K562 (cell line): ENCODE results near the gene CCNL1. TPM values are rescaled to one million over a fixed set of nuclear protein-coding genes. Genes with fewer than 3 reads are reported as not detected.

Source experiments
- ATAC-seq: fragments of 200-7000 bp; cut with Tn5 transposase; 3 replicates; pipeline ENCODE4 v1.9.1; 2020; ENCODE audit warnings: moderate library complexity
- BruUV-seq: library from RNA; stranded (reverse); fragments of 400-500 nt; replicated peaks from 2 replicates; lab custom pipeline; 2021; lab: Mats Ljungman, UMichigan
- CTCF ChIA-PET: fragments of 300-600 bp; formaldehyde crosslinking; extraction: SDS; loops from one replicate; lab custom pipeline; 2021; ENCODE audit warnings: low intra/inter-chr PET ratio; lab: Yijun Ruan, JAX
- POLR2A ChIA-PET: fragments of 300-600, 350-650 bp; sonication (Branson Sonifier 250); formaldehyde crosslinking; extraction: SDS; loops from one replicate; lab custom pipeline; 2021; ENCODE audit warnings: antibody characterized with exemption, inconsistent platforms; lab: Yijun Ruan, JAX
- DNase-seq, 4 experiments: peaks; one replicate each; pipeline versions ENCODE4 v3.0.0 to v3.0.0-alpha.2; 2011 to 2018; ENCODE audit warnings: low spot score in 3 of 4, mixed read lengths in 3 of 4; ENCODE audit errors: extremely low read depth in 1 of 4
- FAIRE-seq: peaks from 2 replicates; lab custom pipeline; 2011; peaks lifted over from hg19 to GRCh38; lab: Jason Lieb, UNC
- H2AFZ ChIP-seq: 2 replicates; pipeline ENCODE4 v1.6.0; 2011; ENCODE audit warnings: low read depth, low read length, control low read depth, inconsistent platforms
- H3K27ac ChIP-seq: fragments of 200-600 bp; 3 replicates; pipeline ENCODE4 v1.8.0; 2011; ENCODE audit warnings: low read depth, mild to moderate bottlenecking, control low read depth, inconsistent platforms, low read length, moderate library complexity, mixed read lengths; ENCODE audit errors: extremely low read depth
- H3K27me3 ChIP-seq, 2 experiments: fragments of 300-600 bp in 1 of 2; 2 replicates in 1 of 2; 3 replicates in 1 of 2; pipeline versions ENCODE4 v1.6.0 to v1.8.0; 2011; ENCODE audit warnings: inconsistent platforms in 2 of 2, low read length in 2 of 2, mild to moderate bottlenecking in 1 of 2, mixed read lengths in 1 of 2, moderate library complexity in 1 of 2; ENCODE audit not compliant: control insufficient read depth in 2 of 2, insufficient read depth in 2 of 2
- H3K36me3 ChIP-seq: fragments of 300-600 bp; 3 replicates; pipeline ENCODE4 v1.8.0; 2011; ENCODE audit warnings: mild to moderate bottlenecking, low read length, inconsistent platforms; ENCODE audit not compliant: control insufficient read depth, insufficient read depth
- H3K4me1 ChIP-seq, 2 experiments: fragments of 200-600 bp in 1 of 2; replicated peaks in 1 of 2; 2 replicates in 1 of 2; 3 replicates in 1 of 2; pipeline versions ENCODE4 v1.5.1 to v1.8.0; 2011; ENCODE audit warnings: inconsistent platforms in 2 of 2, low read length in 2 of 2, mild to moderate bottlenecking in 1 of 2, mixed read lengths in 1 of 2, moderate library complexity in 1 of 2; ENCODE audit not compliant: control insufficient read depth in 2 of 2, insufficient read depth in 2 of 2
- H3K4me2 ChIP-seq: 2 replicates; pipeline ENCODE4 v1.6.1; 2011; ENCODE audit warnings: low read length, control low read depth, inconsistent platforms, mixed read lengths; ENCODE audit not compliant: insufficient read depth
- H3K4me3 ChIP-seq: fragments of 200-600 bp; sonication (generic), shearing (Covaris generic); 2 replicates; pipeline ENCODE4 v1.5.1; 2016; ENCODE audit warnings: control low read depth, inconsistent platforms
- H3K79me2 ChIP-seq: fragments of 200-600 bp; 3 replicates; pipeline ENCODE4 v1.8.0; 2011; ENCODE audit warnings: low read length, inconsistent platforms; ENCODE audit not compliant: control insufficient read depth, insufficient read depth
- H3K9ac ChIP-seq, 2 experiments: 2 replicates each; pipeline versions ENCODE4 v1.6.0 to v1.6.1; 2011; ENCODE audit warnings: low read depth in 2 of 2, low read length in 2 of 2, control low read depth in 1 of 2, inconsistent platforms in 1 of 2, mild to moderate bottlenecking in 1 of 2, mixed read lengths in 1 of 2; ENCODE audit not compliant: insufficient read depth in 1 of 2
- H3K9me1 ChIP-seq: one replicate; pipeline ENCODE4 v1.6.0; 2011; ENCODE audit warnings: inconsistent platforms, mild to moderate bottlenecking, low read length, moderate library complexity; ENCODE audit not compliant: control insufficient read depth, insufficient read depth
- H3K9me3 ChIP-seq: replicated peaks from 2 replicates; pipeline ENCODE4 v1.5.1; 2011; ENCODE audit warnings: low read depth, low read length, inconsistent platforms; ENCODE audit not compliant: control insufficient read depth, insufficient read depth
- H4K20me1 ChIP-seq: replicated peaks from 2 replicates; pipeline ENCODE4 v1.6.1; 2011; ENCODE audit warnings: low read length, inconsistent platforms, mixed read lengths; ENCODE audit not compliant: control insufficient read depth, insufficient read depth
- ARID3A ChIP-seq: IDR thresholded peaks from 2 replicates; pipeline ENCODE4 v1.6.1; 2012; ENCODE audit warnings: low read depth, low read length, improper control_type of control experiment, borderline replicate concordance
- CAMTA2 ChIP-seq: fragments of 250-450 bp; sonication (Bioruptor Pico); conservative IDR thresholded peaks from 2 replicates; pipeline ENCODE4 v1.5.1; 2022
- ETV5 ChIP-seq: sonication (generic); formaldehyde crosslinking; IDR thresholded peaks from 2 replicates; pipeline ENCODE4 v1.4.0; 2020; ENCODE audit warnings: low read depth, mild to moderate bottlenecking, missing genetic modification reagents
- ZNF263 ChIP-seq: sonication (generic); formaldehyde crosslinking; IDR thresholded peaks from 2 replicates; pipeline ENCODE4 v1.8.0; 2022; ENCODE audit warnings: mild to moderate bottlenecking, missing genetic modification reagents, borderline replicate concordance
- ZNF584 ChIP-seq: fragments of 200-800 bp; sonication (Bioruptor generic); IDR thresholded peaks from 2 replicates; pipeline ENCODE4 v1.6.1; 2016; ENCODE audit warnings: low read depth, mild to moderate bottlenecking, missing genetic modification characterization, missing compliant biosample characterization
- ZNF589 ChIP-seq: fragments of 200-800 bp; sonication (Bioruptor generic); IDR thresholded peaks from 2 replicates; pipeline ENCODE4 v1.6.1; 2016; ENCODE audit warnings: low read depth, missing genetic modification characterization, missing compliant biosample characterization
- ZNF699 ChIP-seq: fragments of 250-450 bp; sonication (Bioruptor Pico); IDR thresholded peaks from 2 replicates; pipeline ENCODE4 v1.8.0; 2021; ENCODE audit warnings: mild to moderate bottlenecking, moderate library complexity; ENCODE audit not compliant: insufficient replicate concordance
- WGBS: fragments of 100-300 bp; shearing (Covaris generic); methylation state at CpG from one replicate; pipeline ENCODE4 v1.1.6; 2016; ENCODE audit warnings: low coverage, mixed read lengths; ENCODE audit not compliant: insufficient coverage; ENCODE audit errors: missing lambda C conversion rate; 5-methylcytosine and 5-hydroxymethylcytosine counted together
- in situ Hi-C: fragments of 300-500 bp; cut with MboI; formaldehyde crosslinking; loops from 4 replicates; pipeline ENCODE4 v1.15.0; 2018; ENCODE audit warnings: inconsistent platforms, mixed read lengths
- intact Hi-C: fragments of 100-400 bp; cut with micrococcal nuclease; formaldehyde crosslinking; loops from 2 replicates; pipeline ENCODE4 v1.14.2; 2022
- polyA plus RNA-seq, 8 experiments: library from polyadenylated mRNA; depleted of rRNA in 4 of 8; stranded (reverse) in 5 of 8; unstranded in 3 of 8; fragments of >200 nt; fragmentation: Nextera tagmentation in 2 of 8; fragmentation: Illumina TruSeq in 1 of 8; extraction: Ambion mirVana in 2 of 8; extraction: Trizol in 1 of 8; gene quantifications; 2 replicates each; pipeline versions ENCODE4 v1.2.1 to v1.2.3, GENCODE V29; 2011 to 2014; ENCODE audit warnings: inconsistent platforms in 1 of 8, missing spikeins in 1 of 8
- total RNA-seq, 7 experiments: library from RNA; depleted of rRNA in 6 of 7; stranded (reverse); fragments of >200 nt in 6 of 7; fragmentation: Illumina TruSeq in 2 of 7; extraction: Trizol in 2 of 7; gene quantifications; 2 replicates each; pipeline versions ENCODE4 v1.2.1 to v1.2.3, GENCODE V29; 2011 to 2021; ENCODE audit warnings: low replicate concordance in 1 of 7
- TF ChIP-seq, protein P1 (sequence below): fragments of 250-450 bp; sonication (Bioruptor Pico); IDR thresholded peaks from 2 replicates; pipeline ENCODE4 v1.8.0; 2021; ENCODE audit warnings: mild to moderate bottlenecking, moderate library complexity
- TF ChIP-seq, protein P2 (sequence below): sonication (generic); formaldehyde crosslinking; IDR thresholded peaks from 2 replicates; pipeline ENCODE4 v1.8.1; 2023; ENCODE audit warnings: mild to moderate bottlenecking, missing genetic modification reagents, moderate library complexity

The CCNL1 gene
- total and polyA plus RNA-seq, 9 of the 15 experiments (the other 6 are each of a cell fraction or from before 2014, with no cell fraction given): 16.1 to 186 (median 132) TPM

- peak; percentile 81 for FAIRE-seq
- no TSS peak for BruUV-seq
- peak overlapping the region; percentile 14; the same call in 2 of the 3 replicates for H3K27ac ChIP-seq
- no peaks in the 10 kb centered on the region for H3K27me3 ChIP-seq
- ChIA-PET POLR2A (interaction anchor here (0.9 to 4.4 kb wide), 6 partner anchors 12 to 56 kb away, joined by 3 to 23 read pairs (median 4); no protein-coding TSS in a partner anchor), CTCF (no interaction called here)
- no peaks in the 10 kb centered on the region for H3K79me2 ChIP-seq
- intact Hi-C loops (loop anchor here (1.0 to 2.0 kb wide), 2 partner anchors 19 to 39 kb away; no protein-coding TSS in a partner anchor), in situ Hi-C loops (loop anchor here (25.0 kb wide), 1 partner anchor 591 kb away; no protein-coding TSS in a partner anchor)
- H3K4me2 ChIP-seq: peak overlapping the region; percentile 38; the same call in 1 of the 2 replicates
- H3K36me3 ChIP-seq: no peaks in the 10 kb centered on the region
- no peak overlapping the region for H3K4me3 ChIP-seq
- no peaks in the 10 kb centered on the region for H3K9me3 ChIP-seq
- 14% methylated on average over 8 of the region's 8 CpGs for whole genome bisulfite sequencing
- H2AFZ ChIP-seq: peak overlapping the region; percentile 92
- no peaks in the 10 kb centered on the region for H3K9me1 ChIP-seq
- peak; percentile 75 for ATAC-seq
- peak overlapping the region; percentile 17 to 27; a peak in 2 of 4 replicates for H3K9ac ChIP-seq
- H3K4me1 ChIP-seq: peaks cover 25 to 59% of the 10 kb centered on the region in 2 experiments
- no peaks in the 10 kb centered on the region for H4K20me1 ChIP-seq
- DNase-seq: peak in 3 of 4 experiments; percentile 27 to 79 (median 68)
- TF ChIP-seq ZNF584: no peak
- TF ChIP-seq, protein P1, sequence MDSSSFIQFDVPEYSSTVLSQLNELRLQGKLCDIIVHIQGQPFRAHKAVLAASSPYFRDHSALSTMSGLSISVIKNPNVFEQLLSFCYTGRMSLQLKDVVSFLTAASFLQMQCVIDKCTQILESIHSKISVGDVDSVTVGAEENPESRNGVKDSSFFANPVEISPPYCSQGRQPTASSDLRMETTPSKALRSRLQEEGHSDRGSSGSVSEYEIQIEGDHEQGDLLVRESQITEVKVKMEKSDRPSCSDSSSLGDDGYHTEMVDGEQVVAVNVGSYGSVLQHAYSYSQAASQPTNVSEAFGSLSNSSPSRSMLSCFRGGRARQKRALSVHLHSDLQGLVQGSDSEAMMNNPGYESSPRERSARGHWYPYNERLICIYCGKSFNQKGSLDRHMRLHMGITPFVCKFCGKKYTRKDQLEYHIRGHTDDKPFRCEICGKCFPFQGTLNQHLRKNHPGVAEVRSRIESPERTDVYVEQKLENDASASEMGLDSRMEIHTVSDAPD (CRISPR knock-in tag): no peak
- TF ChIP-seq ZNF699 (CRISPR knock-in tag): no peak
- peak; percentile 83 for TF ChIP-seq ZNF589 (CRISPR knock-in tag)
- no peak; the same call in 1 of the 2 replicates for TF ChIP-seq ETV5 (CRISPR knock-in tag)
- TF ChIP-seq CAMTA2 (CRISPR knock-in tag): no peak
- no peak for TF ChIP-seq ARID3A
- TF ChIP-seq, protein P2, sequence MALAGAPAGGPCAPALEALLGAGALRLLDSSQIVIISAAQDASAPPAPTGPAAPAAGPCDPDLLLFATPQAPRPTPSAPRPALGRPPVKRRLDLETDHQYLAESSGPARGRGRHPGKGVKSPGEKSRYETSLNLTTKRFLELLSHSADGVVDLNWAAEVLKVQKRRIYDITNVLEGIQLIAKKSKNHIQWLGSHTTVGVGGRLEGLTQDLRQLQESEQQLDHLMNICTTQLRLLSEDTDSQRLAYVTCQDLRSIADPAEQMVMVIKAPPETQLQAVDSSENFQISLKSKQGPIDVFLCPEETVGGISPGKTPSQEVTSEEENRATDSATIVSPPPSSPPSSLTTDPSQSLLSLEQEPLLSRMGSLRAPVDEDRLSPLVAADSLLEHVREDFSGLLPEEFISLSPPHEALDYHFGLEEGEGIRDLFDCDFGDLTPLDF: no peak
- TF ChIP-seq ZNF263: no peak
These were observed 31.8 kb downstream of the CCNL1 start for GRCh38 chr3:157127831-157128767.
